GM23338 (cell line): ENCODE measurements around the gene ENTHD1. TPM values are rescaled to one million over a fixed set of nuclear protein-coding genes. Genes with fewer than 3 reads are reported as not detected.

ENCODE experiments used
- ATAC-seq: fragments of 200-7000 bp; cut with Tn5 transposase; 3 replicates; pipeline ENCODE4 v1.9.1; 2020
- DNase-seq: peaks from one replicate; pipeline ENCODE4 v3.0.0-alpha.2; 2015; ENCODE audit warnings: low spot score
- H2AFZ ChIP-seq: fragments of 200-600 bp; sonication (generic); 2 replicates; pipeline ENCODE4 v1.8.0; 2016; ENCODE audit warnings: antibody characterized with exemption, mild to moderate bottlenecking, moderate library complexity
- H3F3A ChIP-seq: fragments of 200-600 bp; sonication (generic); replicated peaks from 2 replicates; pipeline ENCODE4 v1.8.0; 2017; ENCODE audit warnings: antibody characterized with exemption, mixed run types, low read depth
- H3K27ac ChIP-seq: fragments of 200-600 bp; sonication (generic); 2 replicates; pipeline ENCODE4 v1.6.1; 2016; ENCODE audit warnings: low read depth
- H3K27me3 ChIP-seq: fragments of 200-600 bp; sonication (generic); 2 replicates; pipeline ENCODE4 v1.8.0; 2016; ENCODE audit warnings: mild to moderate bottlenecking, mixed run types, moderate library complexity; ENCODE audit not compliant: insufficient read depth
- H3K36me3 ChIP-seq: fragments of 200-600 bp; sonication (generic); 2 replicates; pipeline ENCODE4 v1.8.0; 2016; ENCODE audit warnings: mild to moderate bottlenecking; ENCODE audit not compliant: insufficient read depth
- H3K4me1 ChIP-seq: fragments of 200-600 bp; sonication (generic); 2 replicates; pipeline ENCODE4 v1.8.0; 2016; ENCODE audit warnings: mild to moderate bottlenecking, moderate library complexity; ENCODE audit not compliant: insufficient read depth
- H3K4me2 ChIP-seq: fragments of 200-600 bp; sonication (generic); 2 replicates; pipeline ENCODE4 v1.7.1; 2017; ENCODE audit warnings: mixed run types
- H3K4me3 ChIP-seq: fragments of 200-600 bp; sonication (generic); 2 replicates; pipeline ENCODE4 v1.6.1; 2016; ENCODE audit warnings: mixed run types
- H3K79me2 ChIP-seq: fragments of 200-600 bp; sonication (generic); replicated peaks from 2 replicates; pipeline ENCODE4 v1.8.0; 2017; ENCODE audit warnings: mild to moderate bottlenecking; ENCODE audit not compliant: insufficient read depth
- H3K9me2 ChIP-seq: fragments of 200-600 bp; sonication (generic); 2 replicates; pipeline ENCODE4 v1.8.0; 2017; ENCODE audit not compliant: insufficient read depth
- H4K20me1 ChIP-seq: fragments of 200-600 bp; sonication (generic); replicated peaks from 2 replicates; pipeline ENCODE4 v1.8.0; 2017; ENCODE audit warnings: mild to moderate bottlenecking; ENCODE audit not compliant: insufficient read depth
- H3K27ac Mint-ChIP-seq: 2 replicates; pipeline ENCODE4 v1.8.0; 2020; ENCODE audit warnings: inconsistent platforms, mild to moderate bottlenecking, moderate library complexity, mixed read lengths
- H3K27me3 Mint-ChIP-seq: 3 replicates; pipeline ENCODE4 v1.8.0; 2022; ENCODE audit warnings: low read depth, mild to moderate bottlenecking, moderate library complexity, mixed read lengths, inconsistent platforms; ENCODE audit not compliant: insufficient read depth, poor library complexity
- H3K36me3 Mint-ChIP-seq: 3 replicates; pipeline ENCODE4 v1.8.0; 2021; ENCODE audit warnings: low read depth, mild to moderate bottlenecking, inconsistent platforms, moderate library complexity, mixed read lengths
- H3K4me1 Mint-ChIP-seq: 3 replicates; pipeline ENCODE4 v1.8.0; 2020; ENCODE audit warnings: mild to moderate bottlenecking, inconsistent platforms, mixed read lengths
- H3K4me3 Mint-ChIP-seq: 3 replicates; pipeline ENCODE4 v1.8.0; 2021; ENCODE audit warnings: moderate library complexity, mild to moderate bottlenecking, inconsistent platforms, mixed read lengths
- H3K9me3 Mint-ChIP-seq: 3 replicates; pipeline ENCODE4 v1.8.0; 2020; ENCODE audit warnings: moderate library complexity, mild to moderate bottlenecking, inconsistent platforms, mixed read lengths
- CREB1 ChIP-seq: fragments of 250-450 bp; sonication (Bioruptor Pico); IDR thresholded peaks from 2 replicates; pipeline ENCODE4 v1.5.0; 2020; ENCODE audit warnings: low read depth, mild to moderate bottlenecking, moderate library complexity
- CTCF ChIP-seq, 2 experiments: fragments of 200-600 bp in 1 of 2; sonication (generic) in 1 of 2; conservative IDR thresholded peaks; 2 replicates each; pipeline versions ENCODE4 v1.5.1 to v1.6.1; 2016 to 2017; ENCODE audit warnings: antibody characterized with exemption in 2 of 2, low read depth in 2 of 2, mild to moderate bottlenecking in 2 of 2, moderate library complexity in 1 of 2
- ETS1 ChIP-seq: IDR thresholded peaks from 2 replicates; pipeline ENCODE4 v1.6.1; 2016; ENCODE audit warnings: antibody characterized with exemption
- EZH2 ChIP-seq: fragments of 200-600 bp; sonication (generic); IDR thresholded peaks from one replicate; pipeline ENCODE4 v1.8.0; 2017; ENCODE audit warnings: antibody characterized with exemption, mild to moderate bottlenecking, low read depth; ENCODE audit not compliant: unreplicated experiment
- EZH2phosphoT487 ChIP-seq: fragments of 200-600 bp; sonication (generic); IDR thresholded peaks from one replicate; pipeline ENCODE4 v1.8.1; 2018; ENCODE audit warnings: antibody characterized with exemption; ENCODE audit not compliant: unreplicated experiment
- JUNB ChIP-seq: IDR thresholded peaks from one replicate; pipeline ENCODE4 v1.6.1; 2016; ENCODE audit warnings: antibody characterized with exemption; ENCODE audit not compliant: unreplicated experiment
- NANOG ChIP-seq: IDR thresholded peaks from 2 replicates; pipeline ENCODE4 v1.6.1; 2016; ENCODE audit warnings: antibody characterized with exemption, borderline replicate concordance
- POLR2AphosphoS5 ChIP-seq: IDR thresholded peaks from 2 replicates; pipeline ENCODE4 v1.6.1; 2016; ENCODE audit warnings: antibody characterized with exemption, low read depth
- REST ChIP-seq: IDR thresholded peaks from one replicate; pipeline ENCODE4 v1.6.1; 2018; ENCODE audit warnings: antibody characterized with exemption; ENCODE audit not compliant: unreplicated experiment
- STAT1 ChIP-seq: IDR thresholded peaks from one replicate; pipeline ENCODE4 v1.6.1; 2016; ENCODE audit warnings: antibody characterized with exemption; ENCODE audit not compliant: unreplicated experiment
- ZNF114 ChIP-seq: fragments of 250-450 bp; sonication (Bioruptor Pico); IDR thresholded peaks from 2 replicates; pipeline ENCODE4 v1.5.0; 2020; ENCODE audit warnings: mild to moderate bottlenecking, moderate library complexity
- ZNF331 ChIP-seq: fragments of 250-450 bp; sonication (Bioruptor Pico); IDR thresholded peaks from 2 replicates; pipeline ENCODE4 v1.5.0; 2020; ENCODE audit warnings: low read depth, mild to moderate bottlenecking, moderate library complexity
- ZNF462 ChIP-seq: fragments of 250-450 bp; sonication (Bioruptor Pico); IDR thresholded peaks from 2 replicates; pipeline ENCODE4 v1.5.0; 2020; ENCODE audit warnings: mild to moderate bottlenecking, moderate library complexity
- polyA plus RNA-seq: library from polyadenylated mRNA; unstranded; fragments of >200 nt; fragmentation: Nextera tagmentation; extraction: Ambion mirVana; gene quantifications from 2 replicates; pipeline ENCODE4 v1.2.1, GENCODE V29; 2016
- total RNA-seq: library from RNA; depleted of rRNA; stranded (reverse); fragments of >200 nt; shearing (Covaris generic); gene quantifications from 2 replicates; pipeline ENCODE4 v1.2.3, GENCODE V29; 2014

ENTHD1 gene
- total and polyA plus RNA-seq, 2 experiments from 2014 or later = not detected

GRCh38 chr22:39937906-39938305 lies 44.3 kb upstream of the ENTHD1 start:
- no peaks in the 10 kb centered on the region for H3K27me3 ChIP-seq
- 0 out of 2 replicates have a peak, but pooled peaks cover 2% of the 10 kb centered on the region for H3F3A ChIP-seq
- no peak overlapping the region for H3K27ac ChIP-seq
- Mint-ChIP-seq H3K9me3 (no peaks in the 10 kb centered on the region), H3K36me3 (no peaks in the 10 kb centered on the region), H3K27me3 (peaks cover 2% of the 10 kb centered on the region), H3K27ac (no peak overlapping the region), H3K4me3 (no peak overlapping the region), H3K4me1 (peaks cover 60% of the 10 kb centered on the region)
- DNase-seq (no peak), ATAC-seq (no peak)
- no peaks in the 10 kb centered on the region for H3K9me2 ChIP-seq
- no peak overlapping the region for H3K4me3 ChIP-seq
- no peak overlapping the region for H3K4me2 ChIP-seq
- H3K4me1 ChIP-seq = peaks cover 48% of the 10 kb centered on the region
- H3K36me3 ChIP-seq = no peaks in the 10 kb centered on the region
- no peaks in the 10 kb centered on the region for H4K20me1 ChIP-seq
- TF ChIP-seq ZNF114 (CRISPR knock-in tag) (no peak), ZNF462 (CRISPR knock-in tag) (no peak), ETS1 (no peak), CREB1 (CRISPR knock-in tag) (no peak), CTCF (conservative IDR thresholded peaks at IDR 0.05; ENCODE audit: low read depth in 2 of 2) (no peak), STAT1 (no peak), EZH2 (no peak), JUNB (no peak), POLR2AphosphoS5 (no peak), NANOG (no peak), EZH2phosphoT487 (no peak), REST (no peak), ZNF331 (CRISPR knock-in tag) (no peak)
- H2AFZ ChIP-seq = no peak overlapping the region
- no peaks in the 10 kb centered on the region for H3K79me2 ChIP-seq
